MM.1S (cell line): Measurements from ENCODE around the gene ANXA7.

Experiments used
- DNase-seq: peaks from one replicate; pipeline ENCODE4 v3.0.0-alpha.2; 2015
- H2AFZ ChIP-seq: fragments of 300-600 bp; sonication (generic); 2 replicates; pipeline ENCODE4 v1.6.0; 2016; ENCODE audit warnings: antibody characterized with exemption, low read length
- H3F3A ChIP-seq: fragments of 300-600 bp; sonication (generic); 2 replicates; pipeline ENCODE4 v1.6.1; 2016; ENCODE audit warnings: mild to moderate bottlenecking, antibody characterized with exemption, low read length, moderate library complexity, mixed read lengths; ENCODE audit not compliant: insufficient read depth
- H3K27ac ChIP-seq: fragments of 300-600 bp; sonication (generic); 2 replicates; pipeline ENCODE4 v1.5.1; 2016; ENCODE audit warnings: mild to moderate bottlenecking, low read length
- H3K27me3 ChIP-seq: fragments of 300-600 bp; sonication (generic); replicated peaks from 2 replicates; pipeline ENCODE4 v1.6.0; 2016; ENCODE audit warnings: low read length; ENCODE audit not compliant: insufficient read depth
- H3K36me3 ChIP-seq: fragments of 300-600 bp; sonication (generic); replicated peaks from 2 replicates; pipeline ENCODE4 v1.6.1; 2016; ENCODE audit warnings: mild to moderate bottlenecking, low read length, mixed read lengths; ENCODE audit not compliant: insufficient read depth
- H3K4me1 ChIP-seq: fragments of 300-600 bp; sonication (generic); 2 replicates; pipeline ENCODE4 v1.6.1; 2016; ENCODE audit warnings: low read length, mixed read lengths
- H3K4me2 ChIP-seq: fragments of 300-600 bp; sonication (generic); 2 replicates; pipeline ENCODE4 v1.6.0; 2016; ENCODE audit warnings: low read depth, low read length
- H3K4me3 ChIP-seq: fragments of 300-600 bp; sonication (generic); 2 replicates; pipeline ENCODE4 v1.5.1; 2016; ENCODE audit warnings: low read length, mixed read lengths
- H3K79me2 ChIP-seq: fragments of 300-600 bp; sonication (generic); 2 replicates; pipeline ENCODE4 v1.6.1; 2016; ENCODE audit warnings: mixed run types, low read length, mixed read lengths
- H3K9ac ChIP-seq: fragments of 300-600 bp; sonication (generic); 2 replicates; pipeline ENCODE4 v1.6.1; 2016; ENCODE audit warnings: low read length, mixed read lengths
- H3K9me2 ChIP-seq: fragments of 300-600 bp; sonication (generic); replicated peaks from 2 replicates; pipeline ENCODE4 v1.6.1; 2016; ENCODE audit warnings: mild to moderate bottlenecking, low read length, mixed read lengths; ENCODE audit not compliant: insufficient read depth
- H3K9me3 ChIP-seq: fragments of 300-600 bp; sonication (generic); replicated peaks from 2 replicates; pipeline ENCODE4 v1.6.1; 2016; ENCODE audit warnings: mild to moderate bottlenecking, low read length, mixed read lengths; ENCODE audit not compliant: insufficient read depth
- H4K20me1 ChIP-seq: fragments of 300-600 bp; sonication (generic); 2 replicates; pipeline ENCODE4 v1.6.1; 2016; ENCODE audit warnings: mild to moderate bottlenecking, low read length, moderate library complexity, mixed read lengths; ENCODE audit not compliant: insufficient read depth
- CTCF ChIP-seq: fragments of 300-600 bp; sonication (generic); IDR thresholded peaks from 2 replicates; pipeline ENCODE4 v1.5.1; 2016; ENCODE audit warnings: antibody characterized with exemption, low read length, mixed read lengths
- EZH2 ChIP-seq: fragments of 300-600 bp; sonication (generic); optimal IDR thresholded peaks from 2 replicates; pipeline ENCODE3; 2017; ENCODE audit warnings: low read depth, mild to moderate bottlenecking, antibody characterized with exemption, low read length, mixed read lengths
- EZH2phosphoT487 ChIP-seq: fragments of 300-600 bp; sonication (generic); IDR thresholded peaks from 2 replicates; pipeline ENCODE4 v1.6.1; 2018; ENCODE audit warnings: antibody characterized with exemption, low read length

The ANXA7 gene

GRCh38 chr10:73357166-73357565, 56.7 kb downstream of the ANXA7 start:
- no peak for TF ChIP-seq EZH2
- no peak for TF ChIP-seq EZH2phosphoT487
- TF ChIP-seq CTCF, result no peak
- H3K4me2 ChIP-seq, result no peak overlapping the region
- H3K4me1 ChIP-seq, result peaks cover 6% of the 10 kb centered on the region
- no peaks in the 10 kb centered on the region for H3K9me2 ChIP-seq
- H3K27me3 ChIP-seq, result no peaks in the 10 kb centered on the region
- no peaks in the 10 kb centered on the region for H3K79me2 ChIP-seq
- H3K36me3 ChIP-seq, result no peaks in the 10 kb centered on the region
- no peaks in the 10 kb centered on the region for H3F3A ChIP-seq
- H3K4me3 ChIP-seq, result no peak overlapping the region
- no peak for DNase-seq
- no peaks in the 10 kb centered on the region for H3K9me3 ChIP-seq
- H3K9ac ChIP-seq, result no peak overlapping the region
- H4K20me1 ChIP-seq, result no peaks in the 10 kb centered on the region
- no peak overlapping the region for H3K27ac ChIP-seq
- no peak overlapping the region for H2AFZ ChIP-seq

- Histone ChIP-seq H3K27me3 (no peaks in the 10 kb centered on the region), H2AFZ (no peak overlapping the region), H3K9ac (no peak overlapping the region), H3K4me1 (no peaks in the 10 kb centered on the region), H3K79me2 (no peaks in the 10 kb centered on the region), H3F3A (no peaks in the 10 kb centered on the region), H3K9me3 (no peaks in the 10 kb centered on the region), H3K27ac (no peak overlapping the region), H3K36me3 (no peaks in the 10 kb centered on the region), H3K4me3 (no peak overlapping the region), H4K20me1 (no peaks in the 10 kb centered on the region), H3K4me2 (no peak overlapping the region), H3K9me2 (no peaks in the 10 kb centered on the region)
- no peak for DNase-seq
- TF ChIP-seq EZH2 (no peak), CTCF (no peak), EZH2phosphoT487 (no peak)
Observed at GRCh38 chr10:73344269-73344668, 69.6 kb downstream of the ANXA7 start.

GRCh38 chr10:73340121-73340520, 73.7 kb downstream of the ANXA7 start:
- no peaks in the 10 kb centered on the region for H3F3A ChIP-seq
- H3K4me3 ChIP-seq, result no peak overlapping the region
- no peak overlapping the region for H3K9ac ChIP-seq
- no peaks in the 10 kb centered on the region for H3K4me1 ChIP-seq
- no peak overlapping the region for H3K4me2 ChIP-seq
- no peak overlapping the region for H3K27ac ChIP-seq
- no peaks in the 10 kb centered on the region for H3K36me3 ChIP-seq
- no peaks in the 10 kb centered on the region for H3K9me3 ChIP-seq
- no peak overlapping the region for H2AFZ ChIP-seq
- H3K9me2 ChIP-seq, result no peaks in the 10 kb centered on the region
- no peaks in the 10 kb centered on the region for H3K27me3 ChIP-seq
- no peak for DNase-seq
- H3K79me2 ChIP-seq, result no peaks in the 10 kb centered on the region
- H4K20me1 ChIP-seq, result no peaks in the 10 kb centered on the region
- TF ChIP-seq CTCF, result no peak
- TF ChIP-seq EZH2phosphoT487, result no peak

GRCh38 chr10:73339436-73339835, 74.4 kb downstream of the ANXA7 start:
- Histone ChIP-seq H3K4me3 (no peak overlapping the region), H3K9ac (no peak overlapping the region), H3K9me2 (no peaks in the 10 kb centered on the region), H3K27ac (no peak overlapping the region), H3K4me1 (no peaks in the 10 kb centered on the region), H3F3A (no peaks in the 10 kb centered on the region), H3K9me3 (no peaks in the 10 kb centered on the region), H3K36me3 (no peaks in the 10 kb centered on the region), H3K79me2 (no peaks in the 10 kb centered on the region), H3K4me2 (no peak overlapping the region), H2AFZ (no peak overlapping the region), H4K20me1 (no peaks in the 10 kb centered on the region), H3K27me3 (no peaks in the 10 kb centered on the region)
- no peak for DNase-seq
- TF ChIP-seq CTCF (no peak), EZH2phosphoT487 (no peak), EZH2 (no peak)
